Gastroesophageal sphincter (tissue), 4 donors: Measurements from ENCODE around the gene DLX4. TPM values are rescaled to one million over a fixed set of nuclear protein-coding genes. Genes with fewer than 3 reads are reported as not detected.

Experiments used
- ATAC-seq: fragments of 150-250 bp; one replicate; pipeline ENCODE4 v1.9.1; 2016; ENCODE audit warnings: mild to moderate bottlenecking, moderate library complexity
- H3K27ac ChIP-seq, 4 donors: fragments of 200-600 bp; sonication (generic) in 3 of 4; 1 replicate in 3 of 4; 2 replicates in 1 of 4; pipeline ENCODE4 v1.5.1; 2016 to 2019
- H3K27me3 ChIP-seq: fragments of 200-600 bp; sonication (generic); one replicate; pipeline ENCODE4 v1.5.1; 2019
- H3K36me3 ChIP-seq, 2 donors: fragments of 200-600 bp; sonication (generic); one replicate each; pipeline ENCODE4 v1.5.1; 2019; ENCODE audit warnings: control low read depth in 1 of 2
- H3K4me1 ChIP-seq, 3 donors: fragments of 200-600 bp; sonication (generic); 1 replicate in 2 of 3; 2 replicates in 1 of 3; pipeline ENCODE4 v1.5.1; 2016 to 2019; ENCODE audit warnings: control low read depth in 2 of 3
- H3K4me3 ChIP-seq, 2 donors: fragments of 200-600 bp; sonication (generic); one replicate each; pipeline ENCODE4 v1.5.1; 2019; ENCODE audit warnings: mild to moderate bottlenecking in 1 of 2, moderate library complexity in 1 of 2
- H3K9me3 ChIP-seq, 3 donors: fragments of 200-600 bp; sonication (generic); one replicate each; pipeline ENCODE4 v1.5.1; 2017 to 2019; ENCODE audit warnings: control low read depth in 2 of 3
- CTCF ChIP-seq, 4 experiments: fragments of 200-600 bp in 2 of 4; fragments of 450-650 bp in 2 of 4; sonication (generic) in 1 of 4; IDR thresholded peaks; one replicate each; pipeline ENCODE4 v1.5.1; 2017 to 2019; ENCODE audit warnings: antibody characterized with exemption in 4 of 4, mild to moderate bottlenecking in 2 of 4, moderate library complexity in 2 of 4
- EP300 ChIP-seq: sonication (generic); formaldehyde crosslinking; IDR thresholded peaks from one replicate; pipeline ENCODE4 v1.6.1; 2017; ENCODE audit warnings: antibody characterized with exemption, mild to moderate bottlenecking
- POLR2A ChIP-seq, 2 donors: fragments of 450-650 bp; IDR thresholded peaks; one replicate each; pipeline ENCODE4 v1.6.1; 2017; ENCODE audit warnings: antibody characterized with exemption in 2 of 2, mild to moderate bottlenecking in 2 of 2, moderate library complexity in 1 of 2
- POLR2AphosphoS5 ChIP-seq: sonication (generic); formaldehyde crosslinking; IDR thresholded peaks from one replicate; pipeline ENCODE4 v1.6.1; 2017; ENCODE audit warnings: antibody characterized with exemption
- WGBS, 2 donors: methylation state at CpG; one replicate each; pipeline ENCODE4 v1.1.5; 2018; ENCODE audit warnings: low coverage in 1 of 2; 5-methylcytosine and 5-hydroxymethylcytosine counted together
- total RNA-seq, 4 donors: library from RNA; depleted of rRNA; stranded (reverse); fragments of >200 nt; gene quantifications; one replicate each; pipeline ENCODE4 v1.1.0, GENCODE V29; 2016

The DLX4 gene
- total RNA-seq, 4 donors from 2014 or later = 0.35 TPM; not detected in 3

GRCh38 chr17:49971848-49972485 lies 3.0 kb downstream of the DLX4 start:
- H3K36me3 ChIP-seq = no peaks in the 10 kb centered on the region

DNA sequence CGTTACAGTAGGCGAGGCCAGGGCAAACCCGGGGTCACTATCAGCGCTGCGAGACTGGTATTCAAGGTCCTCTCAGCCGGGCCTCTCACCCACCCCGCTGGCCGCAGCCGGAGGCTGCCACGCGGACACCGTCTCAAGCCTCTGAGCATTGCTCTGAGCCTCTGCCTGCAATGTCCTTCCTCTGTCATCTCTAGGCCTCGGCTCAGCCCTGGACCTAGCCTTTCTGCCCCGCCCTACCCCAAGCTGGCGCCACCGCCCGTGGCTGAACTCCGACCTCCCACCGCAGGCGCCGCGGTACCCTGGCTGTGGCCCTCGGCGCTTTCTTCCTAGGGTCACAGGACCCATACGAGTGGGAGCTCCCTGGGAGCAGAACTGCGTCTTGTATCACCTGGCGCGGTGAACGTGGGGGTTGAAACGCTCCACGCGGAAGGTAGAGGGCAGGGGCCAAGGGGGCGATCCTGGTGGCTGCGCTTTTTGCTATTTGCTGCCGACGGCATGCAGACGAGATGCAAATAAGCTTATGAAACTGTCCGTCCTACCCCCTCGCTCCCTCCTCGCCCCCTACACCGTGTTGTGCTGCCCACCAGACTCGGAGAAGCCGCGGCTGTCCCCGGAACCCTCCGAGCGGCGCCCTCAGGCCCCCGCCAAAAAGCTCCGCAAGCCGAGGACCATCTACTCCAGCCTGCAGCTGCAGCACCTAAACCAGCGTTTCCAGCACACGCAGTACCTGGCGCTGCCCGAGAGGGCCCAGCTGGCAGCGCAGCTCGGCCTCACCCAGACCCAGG lies 3.7 kb downstream of the DLX4 start:
- Histone ChIP-seq H3K4me3 (peak overlapping the region in 1 of 2 donors; percentile 19), H3K36me3 (no peaks in the 10 kb centered on the region), H3K27me3 (peaks cover 100% of the 10 kb centered on the region)

More at GRCh38 chr17:49971848-49972485, 3.0 kb downstream of the DLX4 start:
- no peak for TF ChIP-seq POLR2AphosphoS5
- no peak for TF ChIP-seq POLR2A (IDR thresholded peaks at IDR 0.05)
- no peak for TF ChIP-seq EP300
- no peak for TF ChIP-seq CTCF (IDR thresholded peaks at IDR 0.05)
- H3K9me3 ChIP-seq = no peaks in the 10 kb centered on the region
- peaks cover 100% of the 10 kb centered on the region for H3K27me3 ChIP-seq
- H3K4me3 ChIP-seq = peak overlapping the region in 1 of 2 donors; percentile 19
- ATAC-seq = no peak
- no peak overlapping the region for H3K27ac ChIP-seq
- WGBS, 2 donors = 0 to 8% methylated on average over 5 to 6 of the region's 55 CpGs
- H3K4me1 ChIP-seq = peaks cover 0 to 41% (median 21%) of the 10 kb centered on the region in 3 donors

GRCh38 chr17:49973271-49973615 lies 4.3 kb downstream of the DLX4 start:
- no peak for ATAC-seq
- H3K4me1 ChIP-seq = peaks cover 0 to 39% (median 21%) of the 10 kb centered on the region in 3 donors
- H3K36me3 ChIP-seq = no peaks in the 10 kb centered on the region
- H3K9me3 ChIP-seq = no peaks in the 10 kb centered on the region
- 25% methylated on average over 1 of the region's 2 CpGs; no CpG with 5 or more reads in 1 of the 2 donors for WGBS, 2 donors
- H3K27ac ChIP-seq = no peak overlapping the region
- no peak overlapping the region for H3K4me3 ChIP-seq
- TF ChIP-seq POLR2AphosphoS5 = no peak
- no peak for TF ChIP-seq EP300
- TF ChIP-seq CTCF (IDR thresholded peaks at IDR 0.05) = no peak
- peaks cover 100% of the 10 kb centered on the region for H3K27me3 ChIP-seq

More for the DNA sequence above, 3.7 kb downstream of the DLX4 start:
- H3K27ac ChIP-seq = no peak overlapping the region
- H3K4me1 ChIP-seq = peaks cover 0 to 41% (median 21%) of the 10 kb centered on the region in 3 donors
- no peaks in the 10 kb centered on the region for H3K9me3 ChIP-seq
- no peak for TF ChIP-seq POLR2AphosphoS5
- no peak for TF ChIP-seq POLR2A (IDR thresholded peaks at IDR 0.05)
- TF ChIP-seq CTCF (IDR thresholded peaks at IDR 0.05) = no peak
- no peak for TF ChIP-seq EP300
- ATAC-seq = no peak
- 4% methylated on average over 18 of the region's 57 CpGs; no CpG with 5 or more reads in 1 of the 2 donors for WGBS, 2 donors

- Histone ChIP-seq H3K27ac (no peak overlapping the region), H3K27me3 (peaks cover 98% of the 10 kb centered on the region), H3K9me3 (no peaks in the 10 kb centered on the region), H3K36me3 (no peaks in the 10 kb centered on the region), H3K4me1 (peaks cover 0 to 19% (median 9%) of the 10 kb centered on the region in 3 donors), H3K4me3 (no peak overlapping the region)
- WGBS, 2 donors = 77 to 80% methylated on average over 1 to 4 of the region's 7 CpGs
- ATAC-seq = no peak
- TF ChIP-seq EP300 (no peak), POLR2A (IDR thresholded peaks at IDR 0.05) (no peak), CTCF (IDR thresholded peaks at IDR 0.05) (no peak), POLR2AphosphoS5 (no peak)
Measured at GRCh38 chr17:49975531-49975930, 6.5 kb downstream of the DLX4 start.
